COR-L47 (cell line): ENCODE results near the gene TPRX1.
"Not testable (repeated sequence)": the region's sequence is repeated elsewhere in the genome, so short reads cannot be mapped to it uniquely, and the experiment has no call there.

Source experiments
- DNase-seq: peaks from one replicate; lab custom pipeline; 2025; lab: John Stamatoyannopoulos, UW

The TPRX1 gene

DNA sequence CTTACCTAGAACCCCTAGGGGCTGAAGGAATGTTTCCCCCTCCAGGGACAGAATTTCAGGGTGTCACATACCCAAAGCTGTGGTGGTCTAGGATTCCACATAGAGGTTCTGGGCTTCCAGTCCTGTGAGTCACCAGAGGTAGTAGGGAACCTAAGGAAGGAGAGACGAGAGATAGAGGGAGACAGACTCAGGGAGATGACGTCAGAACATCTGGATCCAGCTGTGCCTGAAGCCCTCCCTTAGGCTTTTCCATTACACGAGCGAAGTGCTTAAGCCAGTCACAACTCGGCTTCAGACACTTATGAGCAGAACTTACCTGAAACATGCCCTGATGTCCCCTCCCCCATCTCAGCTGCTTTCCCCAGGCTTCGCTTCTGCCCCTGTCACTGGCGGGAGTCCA is 37.7 kb downstream of the TPRX1 start:
- DNase-seq = no peak

DNA sequence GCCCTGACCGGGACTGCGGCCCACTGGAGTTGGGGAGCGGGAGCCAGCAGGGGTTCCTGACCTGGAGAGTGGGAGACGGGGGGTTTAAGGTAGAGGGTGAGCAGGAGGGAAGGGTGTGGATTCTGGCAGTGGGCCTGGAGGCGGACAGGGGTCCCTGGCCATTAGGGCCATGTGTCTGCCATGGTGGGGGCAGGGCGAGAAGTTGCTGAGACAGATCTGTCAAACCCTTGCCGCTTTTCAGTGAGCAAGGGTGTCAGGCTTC is 38.1 kb downstream of the TPRX1 start:
- no peak for DNase-seq

DNA sequence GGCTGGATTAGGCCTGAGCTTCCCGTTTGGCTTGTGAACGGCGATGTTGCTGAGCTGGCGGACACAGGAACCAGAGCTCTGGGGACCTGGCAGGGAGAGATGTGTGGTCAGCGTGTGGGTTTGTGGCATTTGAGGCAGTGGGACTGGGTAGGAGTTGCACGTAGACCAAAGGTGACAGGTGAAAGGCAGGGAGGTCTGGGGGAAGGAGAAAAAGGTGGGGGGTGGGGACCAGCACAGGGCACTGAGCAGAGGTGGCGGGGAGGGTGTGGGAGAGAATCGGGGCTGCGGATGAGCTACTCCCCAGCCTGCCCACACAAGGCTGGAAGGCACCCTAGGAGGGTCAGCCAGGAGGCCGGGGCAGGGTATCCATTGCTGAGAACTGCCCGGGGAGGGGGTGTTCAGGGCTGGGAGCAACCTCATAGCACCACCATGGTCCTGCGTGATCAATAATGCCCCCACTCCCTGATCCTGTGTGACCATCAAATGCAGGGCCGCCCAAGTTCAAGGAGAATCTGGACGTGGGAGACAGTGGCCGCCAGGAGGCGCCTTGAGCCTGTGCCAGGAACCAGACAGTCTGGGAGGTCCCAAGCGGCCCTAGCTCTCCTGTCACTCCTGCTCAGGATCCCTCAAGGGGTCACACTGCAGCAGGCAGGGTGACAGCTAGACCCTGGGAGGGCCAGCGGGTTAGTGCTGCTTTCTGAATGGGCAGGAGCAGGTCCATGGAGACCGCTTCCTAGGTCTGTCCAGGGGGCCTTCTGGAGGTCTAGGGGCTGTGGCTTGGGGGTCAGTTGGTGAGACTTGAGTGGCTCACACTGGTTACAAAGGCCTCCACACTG is 38.6 kb downstream of the TPRX1 start:
- DNase-seq = peak; percentile 58

DNA sequence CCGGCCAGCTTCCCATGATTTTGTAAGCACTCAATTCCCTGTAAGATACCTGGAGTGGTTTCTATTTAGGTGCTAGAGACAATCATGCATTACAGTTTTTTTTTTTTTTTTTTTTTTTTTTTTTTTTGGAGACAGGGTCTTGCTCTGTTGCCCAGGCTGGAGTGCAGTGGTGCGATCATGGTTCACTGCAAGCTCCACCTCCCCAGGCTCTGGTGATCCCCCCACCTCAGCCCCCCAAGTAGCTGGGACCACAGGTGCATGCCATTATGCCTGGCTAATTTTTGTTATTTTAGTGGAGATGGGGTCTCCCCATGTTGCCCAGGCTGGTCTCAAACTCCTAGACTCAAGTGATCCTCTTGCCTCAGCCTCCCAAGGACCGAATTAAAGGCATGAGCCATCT is 39.6 kb downstream of the TPRX1 start:
- not testable (repeated sequence) for DNase-seq

DNA sequence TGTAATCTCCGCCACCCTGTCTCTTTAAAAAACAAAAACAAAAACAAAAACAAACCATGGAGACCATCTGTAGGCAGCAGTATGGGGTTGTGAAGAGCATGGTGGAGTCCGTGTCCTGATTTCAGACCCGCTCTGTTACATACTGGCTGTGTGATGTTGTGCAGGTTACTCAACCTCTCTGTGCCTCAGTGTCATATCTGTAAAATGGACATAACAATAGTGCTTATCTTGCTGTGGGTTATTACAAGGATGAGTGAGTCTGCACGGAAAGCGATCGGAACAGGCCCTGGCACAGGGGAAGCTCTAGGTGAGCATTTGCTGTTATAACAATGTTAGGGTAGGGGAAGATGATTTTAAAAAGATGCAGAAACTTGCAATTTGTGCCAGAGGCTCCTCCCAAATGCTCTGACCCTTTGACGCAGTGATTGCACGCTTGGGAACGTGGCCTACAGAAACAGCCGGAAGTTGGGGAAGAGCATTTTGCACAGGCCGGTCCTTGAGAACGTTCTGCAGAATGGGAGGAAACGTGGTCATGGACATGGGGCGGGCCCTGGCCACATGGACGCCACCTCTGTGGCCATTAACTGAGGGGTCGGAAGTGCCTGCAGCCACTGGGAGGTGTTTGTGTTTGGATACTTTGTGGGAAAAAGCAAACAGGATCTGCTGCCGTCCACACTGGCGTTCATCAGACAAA is 41.6 kb downstream of the TPRX1 start:
- DNase-seq = no peak

DNA sequence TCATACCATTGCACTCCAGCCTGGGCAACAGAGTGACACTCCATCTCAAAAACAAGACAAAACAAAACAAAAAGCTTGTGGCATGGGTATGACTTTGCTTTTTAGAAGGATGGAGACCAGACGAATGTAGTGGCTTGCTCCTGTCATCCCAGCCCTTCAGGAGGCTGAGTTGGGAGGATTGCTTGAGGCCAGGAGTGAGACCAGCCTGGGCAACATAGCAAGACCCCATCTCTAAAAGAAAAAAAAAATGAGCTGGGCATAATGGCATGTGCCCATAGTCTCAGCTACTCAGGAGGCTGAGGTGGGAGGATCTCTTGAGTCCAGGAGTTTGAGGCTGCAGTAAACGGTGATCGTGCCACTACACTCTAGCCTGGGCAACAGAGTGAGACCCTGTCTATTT is 42.2 kb downstream of the TPRX1 start:
- no peak for DNase-seq

DNA sequence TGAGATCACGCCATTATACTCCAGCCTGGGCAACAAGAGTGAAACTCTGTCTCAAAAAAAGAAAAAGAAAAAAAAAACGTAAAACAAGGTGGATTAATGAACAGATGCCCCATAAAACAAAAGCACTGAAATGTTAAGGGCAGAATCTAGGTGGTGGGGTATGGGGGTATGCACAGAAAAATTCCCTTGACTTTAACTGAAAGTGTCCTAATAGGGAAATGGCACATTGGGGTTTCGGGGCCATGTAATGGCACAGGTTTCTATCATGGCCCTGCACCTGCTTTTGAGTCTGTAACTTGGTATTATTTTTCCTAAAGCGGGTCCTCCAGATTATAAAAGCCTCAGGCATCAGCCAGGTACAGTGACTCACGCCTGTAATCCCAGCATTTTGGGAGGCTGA is 42.8 kb downstream of the TPRX1 start:
- DNase-seq = no peak

DNA sequence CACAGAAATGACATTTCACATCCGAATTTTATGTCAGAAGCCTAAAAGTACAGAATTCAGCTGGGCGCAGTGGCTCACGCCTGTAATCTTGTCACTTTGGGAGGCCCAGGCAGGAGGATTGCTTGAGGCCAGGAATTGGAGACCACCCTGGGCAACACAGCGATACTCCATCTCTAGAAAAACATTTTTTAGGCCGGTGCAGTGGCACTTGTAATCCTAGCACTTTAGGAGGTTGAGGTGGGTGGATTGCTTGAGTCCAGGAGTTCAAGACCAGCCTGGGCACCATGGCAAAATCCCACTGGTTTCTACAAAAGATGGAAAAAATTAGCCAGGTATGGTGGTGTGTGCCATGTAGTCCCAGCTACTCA is 43.7 kb downstream of the TPRX1 start:
- DNase-seq = no peak

DNA sequence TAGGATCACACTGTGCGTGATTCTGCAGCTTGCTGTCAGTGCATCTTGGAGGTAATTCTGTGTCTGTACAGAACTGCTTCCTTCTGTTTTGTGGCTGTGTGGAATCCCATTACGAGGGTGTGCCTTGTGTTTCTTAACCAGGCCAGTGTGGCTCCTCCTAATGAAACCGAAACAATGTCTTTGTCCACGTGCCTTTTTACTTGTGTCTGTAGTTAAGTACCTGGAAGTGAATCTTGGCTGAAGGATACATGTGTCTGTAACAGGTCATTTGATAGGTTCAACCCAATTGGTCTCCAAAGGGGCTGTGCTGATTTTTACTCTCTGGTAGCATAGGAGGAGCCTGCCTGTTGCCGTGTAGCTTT is 45.9 kb downstream of the TPRX1 start:
- DNase-seq = no peak

DNA sequence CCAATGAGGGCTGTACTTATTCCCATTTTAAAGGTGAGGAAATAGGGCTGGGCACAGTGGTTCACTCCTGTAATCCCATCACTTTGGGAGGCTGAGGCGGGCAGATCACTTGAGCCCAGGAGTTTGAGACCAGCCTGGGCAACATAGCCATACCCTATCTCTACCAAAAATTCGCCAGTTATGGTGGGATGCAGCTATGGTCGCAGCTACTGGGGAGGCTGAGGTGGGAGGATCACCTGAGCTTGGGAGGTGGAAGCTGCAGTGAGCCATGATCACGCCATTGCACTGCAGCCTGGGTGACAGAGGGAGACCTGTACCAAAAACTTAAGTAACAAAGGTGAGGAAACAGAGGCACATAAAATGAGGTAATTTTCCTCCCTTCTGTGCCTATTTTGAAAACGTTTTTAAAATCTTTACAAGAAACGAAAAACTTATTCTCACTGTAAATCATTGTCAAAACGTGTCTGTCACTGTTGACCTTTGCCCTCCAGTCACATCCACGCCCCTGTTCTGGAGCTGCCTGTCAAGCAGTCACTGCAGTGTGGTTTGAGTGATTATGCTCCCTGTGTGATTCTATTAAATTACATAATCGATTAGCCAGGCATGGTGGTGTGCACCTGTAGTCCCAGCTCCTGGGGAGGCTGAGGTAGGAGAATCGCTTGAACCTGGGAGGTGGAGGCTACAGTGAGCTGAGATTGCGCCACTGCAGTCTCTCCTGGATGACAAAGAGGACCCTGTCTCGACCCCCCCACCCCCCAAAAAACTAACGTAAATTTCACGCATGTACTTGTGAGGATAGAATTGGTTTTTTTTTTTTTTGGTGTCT is 46.5 kb downstream of the TPRX1 start:
- DNase-seq = no peak

DNA sequence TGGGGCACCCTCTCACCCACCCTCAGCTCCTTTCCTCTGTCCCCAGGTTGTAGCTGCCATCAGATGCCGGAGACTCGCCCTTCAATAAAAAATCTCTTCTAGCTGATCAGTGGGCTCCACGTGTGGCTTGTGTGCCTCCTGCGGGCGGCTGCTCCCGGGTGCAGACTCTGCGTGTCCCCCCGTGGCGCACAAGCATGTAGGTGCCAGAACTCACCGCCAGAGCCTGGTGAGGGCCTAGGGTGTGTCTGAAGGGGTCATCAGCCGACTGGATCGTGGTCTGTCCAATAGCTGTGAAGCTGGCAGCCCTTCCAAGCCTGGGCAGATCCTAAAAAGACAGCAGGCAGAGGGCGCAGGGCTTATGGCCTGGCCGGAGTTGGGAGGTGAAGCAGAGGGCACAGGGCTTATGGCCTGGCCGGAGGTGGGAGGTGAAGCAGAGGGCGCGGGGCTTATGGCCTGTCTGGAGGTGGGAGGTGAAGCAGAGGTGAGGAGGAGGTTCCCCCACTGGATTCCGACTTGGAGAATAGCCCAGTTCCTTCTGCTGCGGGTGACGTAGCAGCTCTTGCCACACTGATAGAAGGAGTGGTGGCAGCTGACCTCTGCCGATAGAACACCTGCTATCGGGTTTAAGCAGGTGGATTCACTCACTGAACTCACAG is 47.3 kb downstream of the TPRX1 start:
- DNase-seq = no peak

DNA sequence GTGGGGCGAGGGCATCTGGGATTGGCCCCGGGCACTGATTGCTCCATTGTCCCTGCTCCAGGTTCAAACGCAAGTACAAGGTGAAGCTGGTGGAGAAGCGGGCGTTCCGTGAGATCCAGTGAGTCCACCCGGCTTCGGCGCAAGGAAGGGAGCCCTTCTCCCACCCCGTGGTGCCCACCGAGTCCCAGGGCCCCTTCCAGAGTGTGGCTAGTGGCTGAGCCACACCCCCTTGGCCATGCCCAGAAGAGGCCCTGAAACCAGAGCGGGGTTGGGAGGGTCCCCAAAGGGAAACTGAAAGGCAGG is 47.8 kb downstream of the TPRX1 start:
- DNase-seq = no peak

DNA sequence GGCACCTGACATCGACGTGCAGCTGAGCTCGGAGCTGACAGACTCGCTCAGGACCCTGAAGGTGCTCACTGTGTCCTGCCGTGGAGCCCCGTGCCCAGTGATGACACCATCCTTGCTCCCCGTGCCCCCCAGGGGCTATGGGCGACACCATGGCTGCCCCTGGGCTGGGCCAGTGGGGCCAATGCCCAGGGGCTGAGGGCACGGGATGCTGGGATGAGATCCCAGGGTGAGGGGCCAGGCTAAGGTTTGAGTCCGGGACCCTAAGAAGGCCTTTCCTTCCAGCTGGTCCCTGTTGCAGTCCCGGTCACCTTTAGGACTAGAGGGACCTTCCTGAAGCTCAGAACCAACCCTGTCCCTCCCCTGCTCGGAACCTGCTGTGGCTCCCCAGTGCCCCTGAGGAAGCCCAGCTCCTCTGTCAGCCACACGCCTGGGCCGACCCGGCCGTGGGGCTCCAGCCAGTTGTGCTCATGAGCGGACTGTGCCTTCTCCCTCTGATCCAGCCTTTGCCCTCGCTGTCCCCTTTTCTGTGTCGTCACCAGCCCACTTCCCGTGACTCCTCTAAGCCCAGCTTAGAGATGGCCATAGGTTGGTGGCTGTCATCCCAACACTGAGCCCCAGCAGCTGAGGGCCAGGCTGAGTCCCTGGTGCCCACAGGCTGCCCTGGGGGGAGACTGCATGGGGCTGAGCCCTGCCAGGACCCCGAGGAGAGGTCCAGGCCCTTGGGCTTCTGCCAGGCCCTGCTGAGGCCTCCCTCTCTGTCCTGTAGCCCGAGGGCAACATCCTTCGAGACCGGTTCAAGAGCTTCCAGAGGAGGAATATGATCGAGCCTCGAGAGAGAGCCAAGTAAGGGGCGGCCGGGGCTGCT is 48.4 kb downstream of the TPRX1 start:
- DNase-seq = no peak

DNA sequence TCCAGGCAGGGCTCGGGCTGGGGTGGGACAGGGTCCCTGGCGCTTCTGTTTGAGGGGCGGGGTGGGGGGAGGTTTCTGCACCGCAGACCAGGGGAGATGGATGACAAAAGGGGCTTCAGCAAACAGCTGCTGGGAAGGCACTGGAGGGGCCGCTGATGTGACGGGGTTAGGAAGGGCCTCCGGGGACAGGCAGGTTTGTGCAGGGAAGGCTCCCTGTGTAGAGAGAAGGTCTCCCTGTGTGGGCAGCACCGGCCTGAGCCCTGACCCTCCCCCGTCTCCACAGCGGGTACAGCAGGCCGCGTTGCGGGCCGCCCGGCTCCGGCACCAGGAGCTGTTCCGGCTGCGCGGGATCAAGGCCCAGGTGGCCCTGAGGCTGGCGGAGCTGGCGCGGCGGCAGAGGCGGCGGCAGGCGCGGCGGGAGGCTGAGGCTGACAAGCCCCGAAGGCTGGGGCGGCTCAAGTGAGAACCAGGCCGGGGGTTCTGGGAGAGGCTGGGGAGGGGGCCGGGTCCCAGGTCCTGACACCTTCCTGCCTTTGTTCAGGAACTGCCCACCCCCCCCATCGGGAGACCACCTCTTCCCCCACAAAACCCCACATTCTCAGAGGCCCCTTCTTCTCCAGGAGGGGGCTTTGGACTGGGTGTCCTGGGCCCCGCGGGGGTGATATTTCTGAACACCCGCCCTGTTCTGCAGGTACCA is 49.1 kb downstream of the TPRX1 start:
- DNase-seq = no peak

DNA sequence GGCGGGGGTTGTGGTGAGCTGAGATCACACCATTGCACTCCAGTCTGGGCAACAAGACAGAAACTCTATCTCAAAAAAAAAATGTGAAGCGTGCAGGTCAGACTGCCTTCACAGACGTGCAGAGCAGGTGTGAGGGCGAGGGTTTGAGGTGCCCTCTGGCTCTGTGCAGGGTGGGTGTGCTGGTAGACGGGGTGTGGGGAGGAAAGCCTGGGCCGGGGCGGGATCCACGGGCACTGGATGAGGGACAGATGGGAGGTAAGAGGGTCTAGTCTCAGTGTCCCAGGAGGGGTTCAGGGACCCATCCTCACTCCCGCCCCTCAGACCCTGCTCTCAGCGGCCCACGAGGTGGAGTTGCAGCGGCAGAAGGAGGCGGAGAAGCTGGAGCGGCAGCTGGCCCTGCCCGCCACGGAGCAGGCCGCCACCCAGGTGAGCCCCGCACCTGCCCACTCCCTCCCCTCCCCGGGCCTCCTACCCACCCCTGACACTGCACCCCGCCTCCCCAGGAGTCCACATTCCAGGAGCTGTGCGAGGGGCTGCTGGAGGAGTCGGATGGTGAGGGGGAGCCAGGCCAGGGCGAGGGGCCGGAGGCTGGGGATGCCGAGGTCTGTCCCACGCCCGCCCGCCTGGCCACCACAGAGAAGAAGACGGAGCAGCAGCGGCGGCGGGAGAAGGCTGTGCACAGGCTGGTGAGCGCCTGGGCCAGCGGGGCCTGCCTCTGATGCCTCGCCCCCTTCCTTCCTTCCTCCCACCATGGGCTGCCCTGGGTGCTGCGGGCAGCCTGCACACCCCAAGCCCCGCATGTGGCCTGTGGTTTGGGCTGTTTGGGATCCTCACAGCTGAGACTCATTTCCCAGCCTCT is 49.9 kb downstream of the TPRX1 start:
- DNase-seq = no peak

DNA sequence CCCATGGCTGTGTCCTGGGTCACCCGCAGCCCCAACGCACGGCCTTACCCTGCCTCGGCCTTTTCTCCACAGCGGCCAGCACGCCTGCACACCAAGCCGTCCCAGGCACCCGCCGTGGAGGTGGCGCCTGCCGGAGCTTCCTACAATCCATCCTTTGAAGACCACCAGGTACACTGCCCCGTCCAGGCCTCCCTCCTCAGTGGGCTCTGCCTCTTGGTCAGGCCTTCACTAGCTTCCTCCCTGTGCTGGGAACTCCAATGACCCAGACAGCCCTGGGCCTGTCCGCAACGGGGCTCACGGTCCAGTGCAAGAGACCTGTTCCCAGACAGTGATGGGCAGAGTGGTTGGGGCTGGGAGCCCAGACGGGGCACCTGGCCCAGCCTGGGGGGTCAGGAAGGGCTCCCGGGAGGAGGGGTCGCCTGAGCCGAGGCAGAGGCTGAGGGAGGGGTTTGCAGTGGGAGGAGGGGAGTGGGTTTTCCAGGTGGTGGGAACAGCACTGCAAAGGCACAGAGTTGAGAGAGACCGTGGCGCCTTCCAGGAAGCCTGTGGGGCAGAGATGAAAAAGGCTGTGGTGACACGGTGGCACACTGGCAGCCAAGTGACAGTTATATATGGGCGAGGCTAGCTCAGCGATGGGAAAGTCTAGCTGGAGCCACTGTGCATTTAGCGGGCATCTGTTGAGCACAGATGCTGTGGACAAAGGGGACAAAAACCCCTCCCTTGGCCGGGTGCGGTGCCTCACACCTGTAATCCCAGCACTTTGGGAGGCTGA is 51.7 kb downstream of the TPRX1 start:
- no peak for DNase-seq
